ENCODE results near the gene VGF.

VGF gene

GRCh38 chr7:101159696-101160674, 5.4 kb downstream of the VGF start:
- Histone ChIP-seq H3K36me3 (peaks cover 33 to 42% (median 36%) of the 10 kb centered on the region in 3 donors), H3K4me3 (no peak overlapping the region), H3K27ac (no peak overlapping the region), H3K4me1 (peaks cover 0 to 36% (median 29%) of the 10 kb centered on the region in 4 donors), H3K27me3 (peaks cover 5 to 72% of the 10 kb centered on the region in 2 donors), H3K9me3 (no peaks in the 10 kb centered on the region)
- DNase-seq = no peak
- intact Hi-C loops (cut with DNase I; ENCODE audit: low total_unique reads) = loop anchor here (10.0 kb wide), 1 partner anchor 265 kb away; the partner anchor contains the start of gene ACHE
- TF ChIP-seq CTCF (IDR thresholded peaks at IDR 0.05) = no peak

- H3K27me3 ChIP-seq = peaks cover 0 to 43% of the 10 kb centered on the region in 2 donors
Measured at GRCh38 chr7:101156866-101157589, 8.3 kb downstream of the VGF start.

DNA sequence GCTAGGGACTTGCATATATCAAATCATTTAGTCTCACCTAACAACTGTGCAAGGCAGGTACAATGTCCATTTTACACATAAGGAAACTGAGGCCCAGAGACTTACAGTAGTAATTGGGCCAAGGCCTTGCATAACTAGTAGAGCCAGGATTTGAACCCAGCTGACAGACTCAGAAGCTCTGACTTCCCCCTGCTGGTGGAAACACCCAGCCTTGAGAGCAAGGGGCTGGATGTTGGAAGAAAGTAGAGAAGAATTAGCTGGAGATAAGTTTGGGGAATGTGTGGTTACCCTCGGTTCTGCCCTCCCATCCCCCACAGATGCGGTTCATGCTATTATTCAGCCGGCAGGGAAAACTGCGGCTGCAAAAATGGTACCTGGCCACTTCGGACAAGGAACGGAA, 9.1 kb downstream of the VGF start:
- DNase-seq = no peak
- no peak for TF ChIP-seq CTCF (IDR thresholded peaks at IDR 0.05)
- peaks cover 0 to 35% of the 10 kb centered on the region in 2 donors for H3K27me3 ChIP-seq
- H3K4me3 ChIP-seq = no peak overlapping the region
- no peak overlapping the region for H3K27ac ChIP-seq
- H3K36me3 ChIP-seq = peaks cover 33 to 42% (median 36%) of the 10 kb centered on the region in 3 donors
- intact Hi-C loops (cut with DNase I; ENCODE audit: low total_unique reads) = no loop called here
- no peaks in the 10 kb centered on the region for H3K9me3 ChIP-seq
- H3K4me1 ChIP-seq = peaks cover 0 to 18% (median 9%) of the 10 kb centered on the region in 4 donors

More at GRCh38 chr7:101156866-101157589, 8.3 kb downstream of the VGF start:
- intact Hi-C loops (cut with DNase I; ENCODE audit: low total_unique reads) = no loop called here
- DNase-seq = no peak
- no peak overlapping the region for H3K27ac ChIP-seq
- no peaks in the 10 kb centered on the region for H3K9me3 ChIP-seq
- H3K4me1 ChIP-seq = peaks cover 0 to 18% (median 9%) of the 10 kb centered on the region in 4 donors
- no peak overlapping the region for H3K4me3 ChIP-seq
- TF ChIP-seq CTCF (IDR thresholded peaks at IDR 0.05) = no peak
- H3K36me3 ChIP-seq = peaks cover 33 to 42% (median 36%) of the 10 kb centered on the region in 3 donors

GRCh38 chr7:101155303-101155702, 10.1 kb downstream of the VGF start:
- Histone ChIP-seq H3K4me1 (peaks cover 0 to 18% (median 9%) of the 10 kb centered on the region in 4 donors), H3K4me3 (peak overlapping the region; percentile 74 to 77), H3K27ac (no peak overlapping the region), H3K27me3 (peaks cover 0 to 33% of the 10 kb centered on the region in 2 donors), H3K36me3 (peaks cover 27 to 35% (median 29%) of the 10 kb centered on the region in 3 donors), H3K9me3 (no peaks in the 10 kb centered on the region)
- intact Hi-C loops (cut with DNase I; ENCODE audit: low total_unique reads) = no loop called here
- TF ChIP-seq CTCF (IDR thresholded peaks at IDR 0.05) = no peak
- no peak for DNase-seq

DNA sequence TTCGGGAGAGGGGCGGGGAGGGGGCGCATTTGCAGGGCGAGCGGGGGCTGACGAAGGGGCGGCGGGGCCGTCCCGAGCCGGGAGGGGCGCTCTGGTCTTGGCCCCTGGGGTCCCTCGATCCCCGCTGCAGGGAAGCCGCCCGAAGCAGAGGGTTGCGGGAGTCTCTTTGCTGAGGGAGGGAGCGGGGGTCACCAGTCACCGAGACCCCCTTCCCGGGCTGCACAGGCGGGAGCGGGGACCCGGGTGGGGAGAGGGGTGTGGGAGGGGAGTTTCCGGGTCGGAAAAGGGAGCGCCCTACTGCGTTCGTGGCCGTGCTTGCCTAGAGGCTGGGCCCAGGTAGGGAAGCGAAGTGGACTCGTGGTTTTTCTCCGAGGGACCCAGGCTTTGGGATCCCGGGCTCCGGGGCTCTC, 10.7 kb downstream of the VGF start:
- Histone ChIP-seq H3K27ac (peak overlapping the region in 1 of 2 donors; percentile 22), H3K9me3 (no peaks in the 10 kb centered on the region), H3K4me1 (peaks cover 0 to 18% (median 9%) of the 10 kb centered on the region in 4 donors), H3K36me3 (peaks cover 22 to 29% (median 23%) of the 10 kb centered on the region in 3 donors), H3K4me3 (peak overlapping the region; percentile 74 to 77), H3K27me3 (peaks cover 0 to 27% of the 10 kb centered on the region in 2 donors)
- intact Hi-C loops (cut with DNase I; ENCODE audit: low total_unique reads) = no loop called here
- TF ChIP-seq CTCF (IDR thresholded peaks at IDR 0.05) = no peak
- DNase-seq = no peak
